Measurements from ENCODE around the gene ZNF561.

DNA sequence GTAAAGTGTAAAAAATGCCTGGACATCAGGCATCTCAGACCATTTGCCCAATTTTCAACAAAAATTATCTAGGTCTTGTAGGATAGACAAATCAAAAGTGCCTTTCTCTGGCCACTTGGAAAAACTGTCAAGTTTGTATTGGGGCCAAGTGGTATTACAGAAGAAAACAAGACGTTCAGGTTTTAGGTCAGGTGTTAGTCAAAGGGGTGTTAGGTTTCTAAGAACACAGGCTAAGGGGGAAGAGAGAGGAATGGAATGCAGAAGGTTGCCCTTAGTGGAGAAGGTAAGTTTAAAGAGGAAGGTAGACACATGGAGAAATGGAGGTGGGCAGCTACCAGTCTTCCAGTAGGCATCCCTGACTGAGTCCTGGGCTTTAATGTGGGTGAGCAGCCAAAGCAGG lies 19.9 kb upstream of the ZNF561 start:
- TF ChIP-seq, protein P1, sequence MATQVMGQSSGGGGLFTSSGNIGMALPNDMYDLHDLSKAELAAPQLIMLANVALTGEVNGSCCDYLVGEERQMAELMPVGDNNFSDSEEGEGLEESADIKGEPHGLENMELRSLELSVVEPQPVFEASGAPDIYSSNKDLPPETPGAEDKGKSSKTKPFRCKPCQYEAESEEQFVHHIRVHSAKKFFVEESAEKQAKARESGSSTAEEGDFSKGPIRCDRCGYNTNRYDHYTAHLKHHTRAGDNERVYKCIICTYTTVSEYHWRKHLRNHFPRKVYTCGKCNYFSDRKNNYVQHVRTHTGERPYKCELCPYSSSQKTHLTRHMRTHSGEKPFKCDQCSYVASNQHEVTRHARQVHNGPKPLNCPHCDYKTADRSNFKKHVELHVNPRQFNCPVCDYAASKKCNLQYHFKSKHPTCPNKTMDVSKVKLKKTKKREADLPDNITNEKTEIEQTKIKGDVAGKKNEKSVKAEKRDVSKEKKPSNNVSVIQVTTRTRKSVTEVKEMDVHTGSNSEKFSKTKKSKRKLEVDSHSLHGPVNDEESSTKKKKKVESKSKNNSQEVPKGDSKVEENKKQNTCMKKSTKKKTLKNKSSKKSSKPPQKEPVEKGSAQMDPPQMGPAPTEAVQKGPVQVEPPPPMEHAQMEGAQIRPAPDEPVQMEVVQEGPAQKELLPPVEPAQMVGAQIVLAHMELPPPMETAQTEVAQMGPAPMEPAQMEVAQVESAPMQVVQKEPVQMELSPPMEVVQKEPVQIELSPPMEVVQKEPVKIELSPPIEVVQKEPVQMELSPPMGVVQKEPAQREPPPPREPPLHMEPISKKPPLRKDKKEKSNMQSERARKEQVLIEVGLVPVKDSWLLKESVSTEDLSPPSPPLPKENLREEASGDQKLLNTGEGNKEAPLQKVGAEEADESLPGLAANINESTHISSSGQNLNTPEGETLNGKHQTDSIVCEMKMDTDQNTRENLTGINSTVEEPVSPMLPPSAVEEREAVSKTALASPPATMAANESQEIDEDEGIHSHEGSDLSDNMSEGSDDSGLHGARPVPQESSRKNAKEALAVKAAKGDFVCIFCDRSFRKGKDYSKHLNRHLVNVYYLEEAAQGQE (IDR thresholded peaks at IDR 0.05; ENCODE audit: insufficient read depth in 1 of 2, low read depth in 2 of 2, low read length in 1 of 2): no peak
- TF ChIP-seq, protein P2, sequence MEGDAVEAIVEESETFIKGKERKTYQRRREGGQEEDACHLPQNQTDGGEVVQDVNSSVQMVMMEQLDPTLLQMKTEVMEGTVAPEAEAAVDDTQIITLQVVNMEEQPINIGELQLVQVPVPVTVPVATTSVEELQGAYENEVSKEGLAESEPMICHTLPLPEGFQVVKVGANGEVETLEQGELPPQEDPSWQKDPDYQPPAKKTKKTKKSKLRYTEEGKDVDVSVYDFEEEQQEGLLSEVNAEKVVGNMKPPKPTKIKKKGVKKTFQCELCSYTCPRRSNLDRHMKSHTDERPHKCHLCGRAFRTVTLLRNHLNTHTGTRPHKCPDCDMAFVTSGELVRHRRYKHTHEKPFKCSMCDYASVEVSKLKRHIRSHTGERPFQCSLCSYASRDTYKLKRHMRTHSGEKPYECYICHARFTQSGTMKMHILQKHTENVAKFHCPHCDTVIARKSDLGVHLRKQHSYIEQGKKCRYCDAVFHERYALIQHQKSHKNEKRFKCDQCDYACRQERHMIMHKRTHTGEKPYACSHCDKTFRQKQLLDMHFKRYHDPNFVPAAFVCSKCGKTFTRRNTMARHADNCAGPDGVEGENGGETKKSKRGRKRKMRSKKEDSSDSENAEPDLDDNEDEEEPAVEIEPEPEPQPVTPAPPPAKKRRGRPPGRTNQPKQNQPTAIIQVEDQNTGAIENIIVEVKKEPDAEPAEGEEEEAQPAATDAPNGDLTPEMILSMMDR (IDR thresholded peaks at IDR 0.05): no peak
